CD4-positive, CD25-positive, alpha-beta regulatory T cell (primary cell): ENCODE data around the gene DERA. TPM values are rescaled to one million over a fixed set of nuclear protein-coding genes. Genes with fewer than 3 reads are reported as not detected.
A peak's percentile ranks its signal among the peaks of the same experiment; 100 is the strongest.

Experiments
- ATAC-seq, 2 donors: fragments of 150-1000 bp; cut with Tn5 transposase; one replicate each; pipeline ENCODE4 v1.10.0; 2021; ENCODE audit warnings: low read depth in 2 of 2, moderate number of reproducible peaks in 2 of 2, moderate library complexity in 1 of 2
- DNase-seq, 3 donors: peaks; one replicate each; pipeline versions ENCODE4 v3.0.0 to v3.0.0-alpha.2; 2012 to 2022; ENCODE audit warnings: mixed read lengths in 1 of 3
- H3K27ac ChIP-seq: one replicate; pipeline ENCODE4 v1.7.0; 2013; ENCODE audit warnings: mild to moderate bottlenecking, low read length; ENCODE audit not compliant: insufficient read depth, poor library complexity, severe bottlenecking
- H3K27me3 ChIP-seq: one replicate; pipeline ENCODE4 v1.7.0; 2013; ENCODE audit warnings: low read length; ENCODE audit not compliant: control insufficient read depth, insufficient read depth
- H3K36me3 ChIP-seq: one replicate; pipeline ENCODE4 v1.7.0; 2013; ENCODE audit warnings: mild to moderate bottlenecking, low read length, moderate library complexity; ENCODE audit not compliant: control insufficient read depth, insufficient read depth
- H3K4me1 ChIP-seq: 2 replicates; pipeline ENCODE4 v1.7.0; 2013; ENCODE audit warnings: mild to moderate bottlenecking, low read length; ENCODE audit not compliant: insufficient read depth, control insufficient read depth, poor library complexity, severe bottlenecking
- H3K4me3 ChIP-seq: one replicate; pipeline ENCODE4 v1.7.0; 2013; ENCODE audit warnings: low read depth, mild to moderate bottlenecking, low read length, moderate library complexity
- H3K9me3 ChIP-seq, 2 experiments: 1 replicate in 1 of 2; 2 replicates in 1 of 2; pipeline ENCODE4 v1.7.0; 2013; ENCODE audit warnings: low read length in 2 of 2, mild to moderate bottlenecking in 1 of 2, moderate library complexity in 1 of 2; ENCODE audit not compliant: control insufficient read depth in 2 of 2
- H3K27ac Mint-ChIP-seq, 3 donors: one replicate each; pipeline ENCODE4 v1.8.0; 2020 to 2022; ENCODE audit warnings: mild to moderate bottlenecking in 3 of 3, mixed read lengths in 3 of 3, moderate library complexity in 2 of 3
- H3K27me3 Mint-ChIP-seq: one replicate; pipeline ENCODE4 v1.8.0; 2022; ENCODE audit warnings: mild to moderate bottlenecking, mixed read lengths
- H3K36me3 Mint-ChIP-seq: one replicate; pipeline ENCODE4 v1.8.0; 2020; ENCODE audit warnings: mixed read lengths
- H3K4me1 Mint-ChIP-seq, 4 donors: one replicate each; pipeline ENCODE4 v1.8.0; 2020 to 2022; ENCODE audit warnings: mixed read lengths in 4 of 4, mild to moderate bottlenecking in 1 of 4
- H3K4me3 Mint-ChIP-seq, 4 donors: one replicate each; pipeline ENCODE4 v1.8.0; 2020 to 2022; ENCODE audit warnings: mild to moderate bottlenecking in 4 of 4, mixed read lengths in 4 of 4, moderate library complexity in 3 of 4
- H3K9me3 Mint-ChIP-seq, 7 donors: one replicate each; pipeline ENCODE4 v1.8.0; 2020 to 2022; ENCODE audit warnings: mixed read lengths in 7 of 7, mild to moderate bottlenecking in 3 of 7, moderate library complexity in 2 of 7
- polyA plus RNA-seq, 4 donors: library from polyadenylated mRNA; unstranded; fragments of 300-500 nt; fragmentation: Illumina TruSeq; gene quantifications; one replicate each; pipeline ENCODE4 v1.2.3, GENCODE V29; 2021
- total RNA-seq: library from RNA; stranded (reverse); gene quantifications from one replicate; pipeline ENCODE4 v1.2.3, GENCODE V29; 2022

Gene DERA
- total and polyA plus RNA-seq, 5 donors from 2014 or later: 14.8 to 45.5 (median 38.5) TPM

DNA sequence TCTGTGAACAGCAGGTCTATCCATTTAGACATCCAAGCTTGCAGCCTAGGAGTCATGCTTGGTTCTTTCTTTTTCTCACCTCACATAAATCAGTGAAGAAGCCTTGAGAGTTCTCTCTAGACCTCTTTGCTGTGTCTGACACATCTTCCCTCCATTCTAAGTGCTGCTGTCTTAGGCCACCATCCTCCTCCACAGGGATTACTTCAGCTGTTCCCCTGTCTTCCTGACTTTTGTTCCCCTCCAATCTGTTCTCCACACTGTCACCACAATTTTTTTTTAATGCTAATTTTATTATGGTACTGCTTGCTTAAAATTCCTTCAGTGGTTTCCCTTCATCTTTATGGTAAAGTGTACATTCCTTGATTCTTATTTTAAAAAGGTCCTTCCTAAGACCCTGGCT lies 71.8 kb downstream of the DERA start:
- DNase-seq: no peak
- peak overlapping the region in 1 of 3 donors; percentile 10 for H3K27ac Mint-ChIP-seq
- peaks cover 44% of the 10 kb centered on the region for H3K36me3 Mint-ChIP-seq
- peaks cover 7 to 21% (median 13%) of the 10 kb centered on the region in 4 donors for H3K4me1 Mint-ChIP-seq
- no peak overlapping the region for H3K4me3 ChIP-seq
- H3K27me3 ChIP-seq: no peaks in the 10 kb centered on the region
- no peak overlapping the region for H3K27ac ChIP-seq
- H3K4me1 ChIP-seq: no peaks in the 10 kb centered on the region
- H3K27me3 Mint-ChIP-seq: no peaks in the 10 kb centered on the region
- ATAC-seq: no peak
- peaks cover 0 to 6% (median 0%) of the 10 kb centered on the region in 7 donors for H3K9me3 Mint-ChIP-seq
- H3K36me3 ChIP-seq: peaks cover 8% of the 10 kb centered on the region
- H3K9me3 ChIP-seq: no peaks in the 10 kb centered on the region
- H3K4me3 Mint-ChIP-seq: no peak overlapping the region

DNA sequence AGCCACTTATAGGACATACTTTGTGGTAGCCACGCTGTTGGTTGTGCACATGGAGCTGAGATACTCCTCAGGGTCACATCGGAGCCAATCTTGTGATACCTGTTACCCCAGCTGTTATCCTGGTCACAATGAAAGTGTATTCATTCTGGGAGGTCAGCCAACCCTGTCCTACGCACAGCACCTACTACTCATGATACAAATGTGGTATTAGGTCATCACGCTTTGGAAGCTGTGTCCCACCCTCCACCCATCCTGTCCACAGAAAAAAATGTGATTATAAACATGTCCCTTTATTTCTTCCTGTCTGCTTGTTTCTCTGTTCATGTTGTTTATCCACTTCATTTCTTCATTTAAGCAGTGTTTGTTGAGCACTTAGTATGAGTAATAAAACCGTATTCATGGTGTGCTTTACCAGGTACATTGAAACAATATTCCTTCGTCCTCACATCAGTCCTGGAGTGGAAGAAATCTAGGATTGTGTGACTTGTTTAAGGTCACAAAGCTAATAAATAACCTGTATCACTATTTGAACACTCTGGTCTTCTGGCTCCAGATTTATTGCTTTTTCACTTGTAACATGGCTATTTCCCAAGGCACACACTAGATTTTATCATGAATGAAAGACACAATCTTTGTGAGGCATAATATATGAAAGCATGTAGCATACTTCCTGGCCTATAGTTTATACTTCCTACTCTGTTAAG lies 73.1 kb downstream of the DERA start:
- H3K9me3 ChIP-seq: no peaks in the 10 kb centered on the region
- Mint-ChIP-seq H3K4me3 (no peak overlapping the region), H3K4me1 (peaks cover 7 to 21% (median 13%) of the 10 kb centered on the region in 4 donors), H3K36me3 (peaks cover 38% of the 10 kb centered on the region), H3K9me3 (peaks cover 0 to 3% (median 0%) of the 10 kb centered on the region in 7 donors), H3K27ac (peak overlapping the region in 1 of 3 donors; percentile 2), H3K27me3 (no peaks in the 10 kb centered on the region)
- no peaks in the 10 kb centered on the region for H3K27me3 ChIP-seq
- ATAC-seq (no peak), DNase-seq (no peak)
- no peaks in the 10 kb centered on the region for H3K4me1 ChIP-seq
- peaks cover 14% of the 10 kb centered on the region for H3K36me3 ChIP-seq
- no peak overlapping the region for H3K27ac ChIP-seq
- no peak overlapping the region for H3K4me3 ChIP-seq

DNA sequence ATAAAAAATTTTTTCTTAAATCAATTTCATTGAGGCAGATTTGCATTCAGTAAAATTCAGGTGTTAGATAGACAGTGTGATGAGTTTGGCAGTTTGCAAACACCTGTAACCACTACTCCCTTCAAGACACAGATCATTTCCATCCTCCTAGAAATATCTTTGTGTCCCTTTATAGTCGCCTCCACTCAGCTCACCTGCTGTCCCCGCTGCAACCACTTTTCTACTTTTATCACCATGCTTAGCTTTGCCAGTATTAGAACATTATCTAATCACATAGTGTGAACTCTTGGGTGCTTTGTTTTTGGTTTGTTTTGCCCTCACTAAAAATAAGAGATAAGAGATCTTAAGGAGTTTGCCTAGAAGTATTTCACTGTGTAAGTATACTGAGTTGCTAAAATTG lies 73.8 kb downstream of the DERA start:
- Mint-ChIP-seq H3K27me3 (no peaks in the 10 kb centered on the region), H3K36me3 (peaks cover 41% of the 10 kb centered on the region), H3K4me3 (no peak overlapping the region), H3K9me3 (peaks cover 0 to 3% (median 0%) of the 10 kb centered on the region in 7 donors), H3K27ac (peak overlapping the region in 1 of 3 donors; percentile 36), H3K4me1 (peaks cover 7 to 21% (median 14%) of the 10 kb centered on the region in 4 donors)
- Histone ChIP-seq H3K4me3 (no peak overlapping the region), H3K9me3 (no peaks in the 10 kb centered on the region), H3K4me1 (no peaks in the 10 kb centered on the region), H3K27ac (no peak overlapping the region), H3K36me3 (peaks cover 14% of the 10 kb centered on the region), H3K27me3 (no peaks in the 10 kb centered on the region)
- ATAC-seq (no peak), DNase-seq (no peak)

DNA sequence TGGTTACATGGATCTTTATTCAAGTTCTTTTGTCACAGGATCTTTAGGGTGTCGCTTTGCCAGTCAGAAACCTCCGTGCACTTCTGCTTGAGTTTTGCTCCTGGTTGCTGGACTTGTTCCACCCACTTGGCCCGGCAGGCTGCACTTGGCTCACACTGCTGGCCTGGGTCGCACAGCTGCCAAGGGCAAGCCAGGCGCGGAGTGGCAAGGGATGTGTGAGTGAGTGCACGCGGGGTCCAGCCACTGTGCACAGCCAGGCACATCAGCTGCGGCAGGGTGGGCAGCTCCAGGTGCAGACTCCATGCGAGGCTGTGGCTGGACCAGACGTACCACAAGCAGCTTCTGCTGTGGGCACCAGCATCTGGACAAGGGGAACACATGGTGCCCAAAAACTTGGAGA lies 76.6 kb downstream of the DERA start:
- Histone ChIP-seq H3K4me3 (no peak overlapping the region), H3K36me3 (peaks cover 14% of the 10 kb centered on the region), H3K4me1 (no peaks in the 10 kb centered on the region), H3K27ac (no peak overlapping the region), H3K27me3 (no peaks in the 10 kb centered on the region), H3K9me3 (no peaks in the 10 kb centered on the region)
- Mint-ChIP-seq H3K4me3 (no peak overlapping the region), H3K27me3 (no peaks in the 10 kb centered on the region), H3K27ac (no peak overlapping the region), H3K9me3 (peaks cover 0 to 3% (median 0%) of the 10 kb centered on the region in 7 donors), H3K36me3 (peaks cover 54% of the 10 kb centered on the region), H3K4me1 (peaks cover 9 to 25% (median 13%) of the 10 kb centered on the region in 4 donors)
- DNase-seq: no peak
- ATAC-seq: no peak

DNA sequence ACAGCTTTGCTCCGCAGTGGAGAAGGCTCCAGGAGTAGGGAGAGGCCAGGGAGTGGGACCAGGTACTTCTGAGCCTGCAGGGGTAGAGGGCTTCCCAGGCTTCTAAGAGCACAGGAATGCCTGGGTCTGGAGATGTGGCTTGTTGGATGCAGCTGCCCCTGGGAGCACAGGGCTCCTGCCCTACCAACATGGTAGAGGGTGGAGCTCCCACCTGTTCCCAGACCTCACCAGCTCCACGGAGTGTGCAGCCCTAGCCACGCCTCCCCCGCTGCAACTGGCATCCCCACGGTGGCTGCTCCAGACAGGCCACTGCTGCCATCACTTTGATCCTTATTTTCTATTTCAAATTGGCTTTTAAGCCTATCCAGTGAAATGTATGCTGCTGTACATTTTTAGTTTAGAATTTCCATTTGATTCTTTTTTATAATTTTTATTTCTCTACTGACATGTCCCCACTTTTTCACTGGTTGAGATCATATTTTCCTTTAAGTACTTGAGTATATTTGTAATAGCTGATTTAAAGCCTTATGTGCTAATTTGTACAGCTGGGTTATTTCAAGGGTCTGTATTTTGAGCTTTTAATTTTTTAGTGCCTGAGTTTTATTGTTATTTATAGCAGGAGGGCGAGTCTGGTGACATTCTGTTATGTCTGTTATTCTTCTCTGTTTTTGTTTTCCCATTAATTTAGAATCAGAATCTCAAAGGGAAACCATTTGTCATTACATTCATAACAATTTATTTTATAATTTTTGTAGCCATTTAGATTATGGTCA lies 78.0 kb downstream of the DERA start:
- H3K27me3 ChIP-seq: no peaks in the 10 kb centered on the region
- peaks cover 14% of the 10 kb centered on the region for H3K36me3 ChIP-seq
- H3K27ac Mint-ChIP-seq: no peak overlapping the region
- peaks cover 51% of the 10 kb centered on the region for H3K36me3 Mint-ChIP-seq
- ATAC-seq: no peak
- H3K4me1 Mint-ChIP-seq: peaks cover 9 to 25% (median 13%) of the 10 kb centered on the region in 4 donors
- no peak overlapping the region for H3K27ac ChIP-seq
- no peak overlapping the region for H3K4me3 Mint-ChIP-seq
- no peaks in the 10 kb centered on the region for H3K9me3 ChIP-seq
- H3K9me3 Mint-ChIP-seq: peaks cover 0 to 3% (median 0%) of the 10 kb centered on the region in 7 donors
- no peaks in the 10 kb centered on the region for H3K4me1 ChIP-seq
- H3K4me3 ChIP-seq: no peak overlapping the region
- DNase-seq: no peak
- H3K27me3 Mint-ChIP-seq: no peaks in the 10 kb centered on the region

DNA sequence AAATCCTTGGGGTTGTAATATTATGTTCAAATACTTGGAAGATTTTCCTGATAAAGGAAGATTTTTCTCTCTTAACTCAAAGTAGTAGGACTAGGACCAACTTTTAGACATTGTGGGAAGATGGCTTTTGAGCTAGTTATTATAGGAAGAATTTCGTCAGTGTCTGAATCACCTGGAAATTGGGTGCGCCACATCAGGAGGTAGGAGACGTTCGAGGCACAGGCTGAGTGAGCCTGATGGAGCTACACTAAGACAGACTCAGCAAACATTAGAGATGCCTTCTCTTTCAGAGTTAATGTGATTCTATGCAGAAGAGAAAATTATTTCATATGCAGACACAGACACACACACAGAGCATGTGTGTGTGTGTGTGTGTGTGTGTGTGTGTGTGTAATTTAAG lies 84.7 kb downstream of the DERA start:
- Mint-ChIP-seq H3K27ac (no peak overlapping the region), H3K27me3 (no peaks in the 10 kb centered on the region), H3K4me3 (no peak overlapping the region), H3K36me3 (peaks cover 29% of the 10 kb centered on the region), H3K4me1 (peaks cover 0 to 5% (median under 1%) of the 10 kb centered on the region in 4 donors), H3K9me3 (peaks cover 0 to 2% (median 0%) of the 10 kb centered on the region in 7 donors)
- no peaks in the 10 kb centered on the region for H3K4me1 ChIP-seq
- H3K36me3 ChIP-seq: no peaks in the 10 kb centered on the region
- no peaks in the 10 kb centered on the region for H3K27me3 ChIP-seq
- no peaks in the 10 kb centered on the region for H3K9me3 ChIP-seq
- DNase-seq: no peak
- H3K4me3 ChIP-seq: no peak overlapping the region
- ATAC-seq: no peak
- no peak overlapping the region for H3K27ac ChIP-seq

DNA sequence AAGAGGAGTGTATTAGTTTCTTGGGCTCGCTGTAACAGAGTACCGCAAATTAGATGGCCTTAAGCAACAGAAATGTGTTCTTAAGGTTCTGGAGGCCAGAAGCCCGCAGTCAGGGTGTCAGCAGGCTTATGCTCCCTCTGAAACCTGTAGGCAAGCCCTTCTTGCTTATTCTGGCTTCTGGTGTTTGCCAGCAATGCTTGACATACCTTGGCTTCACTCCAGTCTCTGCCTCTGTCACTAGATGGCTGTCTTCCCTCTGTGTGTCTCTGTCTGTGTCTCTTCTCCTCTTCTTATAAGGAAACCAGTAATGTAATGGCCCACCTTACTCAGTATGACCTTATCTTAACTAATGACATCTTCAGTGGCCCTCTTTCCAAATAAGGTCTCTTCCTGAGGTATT lies 85.1 kb downstream of the DERA start:
- peaks cover 0 to 5% (median under 1%) of the 10 kb centered on the region in 4 donors for H3K4me1 Mint-ChIP-seq
- ATAC-seq (no peak), DNase-seq (no peak)
- H3K9me3 ChIP-seq: no peaks in the 10 kb centered on the region
- H3K4me3 ChIP-seq: no peak overlapping the region
- peaks cover 25% of the 10 kb centered on the region for H3K36me3 Mint-ChIP-seq
- no peak overlapping the region for H3K4me3 Mint-ChIP-seq
- peaks cover 0 to 2% (median 0%) of the 10 kb centered on the region in 7 donors for H3K9me3 Mint-ChIP-seq
- H3K27me3 ChIP-seq: no peaks in the 10 kb centered on the region
- H3K27ac ChIP-seq: no peak overlapping the region
- no peak overlapping the region for H3K27ac Mint-ChIP-seq
- H3K4me1 ChIP-seq: no peaks in the 10 kb centered on the region
- H3K36me3 ChIP-seq: no peaks in the 10 kb centered on the region
- no peaks in the 10 kb centered on the region for H3K27me3 Mint-ChIP-seq
